Lung microvascular endothelial cell (primary cell): ENCODE measurements around the gene NKD2. TPM values are rescaled to one million over a fixed set of nuclear protein-coding genes. Genes with fewer than 3 reads are reported as not detected.

Experiments
- DNase-seq, 2 donors: peaks; one replicate each; pipeline versions ENCODE4 v3.0.0 to v3.0.0-alpha.2; 2010; ENCODE audit warnings: low read depth in 2 of 2
- total RNA-seq: library from RNA; depleted of rRNA; stranded (reverse); fragments of >200 nt; gene quantifications from 2 replicates; pipeline ENCODE4 v1.2.1, GENCODE V29; 2014

Gene NKD2
- total RNA-seq, 1 donor from 2014 or later, result 0.79 TPM

DNA sequence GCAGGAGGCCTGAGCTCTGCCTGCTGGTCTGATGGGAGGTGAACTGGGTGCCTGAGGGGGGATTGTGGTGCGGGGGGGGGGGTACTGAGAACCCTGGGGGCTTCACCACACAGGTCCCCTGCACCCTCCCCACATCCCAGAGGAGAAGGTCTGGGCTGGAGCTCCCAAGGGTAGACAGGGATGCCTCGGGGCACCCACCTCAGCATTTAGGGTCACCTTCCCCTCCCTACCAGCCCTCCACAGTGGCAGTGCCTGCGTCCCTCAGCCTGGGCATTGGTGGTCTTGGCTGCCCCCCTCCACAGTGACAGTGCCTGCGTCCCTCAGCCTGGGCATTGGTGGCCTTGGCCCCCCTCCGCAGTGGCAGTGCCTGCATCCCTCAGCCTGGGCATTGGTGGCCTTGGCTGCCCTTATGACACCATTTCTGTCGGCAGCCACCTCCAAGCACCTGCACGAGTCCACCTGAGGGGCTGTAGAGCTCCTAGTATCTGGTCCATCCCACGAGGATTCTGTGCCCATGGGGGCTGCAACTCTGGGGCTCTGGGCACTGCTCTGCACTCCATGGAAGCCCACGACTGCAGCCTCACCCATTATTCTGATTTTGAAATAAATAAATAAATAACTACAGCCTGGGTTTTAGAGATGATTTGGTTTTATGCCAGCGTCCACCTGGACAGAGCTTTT lies 21.5 kb downstream of the NKD2 start:
- no peak for DNase-seq

DNA sequence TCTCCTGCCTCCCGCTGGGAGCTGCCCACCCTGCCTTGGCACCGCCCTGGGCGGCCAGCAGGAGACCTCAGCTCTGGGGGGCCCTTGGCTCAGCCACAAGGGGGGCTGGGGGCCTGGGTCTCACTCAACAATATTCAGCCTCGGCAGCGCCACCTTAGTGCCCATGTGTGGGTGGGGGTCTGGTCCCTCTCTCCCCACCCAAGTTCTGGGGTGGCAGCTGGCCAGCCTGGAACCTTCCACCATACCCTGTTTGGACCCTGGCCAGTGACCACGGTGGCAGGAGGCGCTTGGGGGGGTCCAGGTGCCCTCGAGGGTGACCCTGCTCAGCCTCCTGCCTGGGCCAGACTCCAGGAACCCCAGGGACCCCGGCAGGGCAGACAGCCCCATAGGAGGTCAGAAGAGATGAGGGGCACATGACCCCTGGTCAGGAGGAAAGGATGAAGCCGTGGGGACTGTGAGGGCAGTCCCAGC lies 22.2 kb downstream of the NKD2 start:
- DNase-seq, result no peak

DNA sequence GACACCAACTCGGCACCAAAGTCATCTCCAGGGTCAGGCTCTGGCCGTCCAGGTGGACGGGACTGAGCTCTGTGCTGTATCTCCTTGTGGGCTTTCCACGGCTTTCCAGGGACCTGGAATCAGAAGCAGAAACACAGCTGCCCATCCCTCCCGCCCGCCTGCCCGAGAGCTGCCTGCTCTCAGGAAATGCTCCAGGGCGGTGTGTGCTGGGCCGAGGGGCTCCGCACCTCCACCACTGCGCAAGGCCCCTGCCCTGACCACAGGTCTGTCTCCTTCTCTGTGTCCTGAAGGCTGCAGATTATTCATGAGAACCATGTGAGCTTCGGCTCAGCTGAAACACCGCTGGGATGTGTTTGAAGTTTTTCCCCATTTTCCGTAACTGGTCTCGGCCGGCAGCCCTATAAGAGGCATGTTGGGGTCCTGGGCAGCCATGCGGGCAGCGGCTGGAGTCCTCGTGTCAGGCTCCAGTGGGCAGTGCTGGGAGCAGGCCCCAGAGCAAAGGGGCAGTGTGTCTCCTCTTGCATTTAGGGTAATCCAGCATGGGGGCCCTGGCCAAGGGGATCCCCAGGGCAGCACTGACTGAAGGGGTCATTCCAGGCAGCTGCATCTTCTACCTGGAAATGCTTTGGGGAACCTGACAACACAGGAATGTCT lies 22.8 kb downstream of the NKD2 start:
- DNase-seq, result no peak

DNA sequence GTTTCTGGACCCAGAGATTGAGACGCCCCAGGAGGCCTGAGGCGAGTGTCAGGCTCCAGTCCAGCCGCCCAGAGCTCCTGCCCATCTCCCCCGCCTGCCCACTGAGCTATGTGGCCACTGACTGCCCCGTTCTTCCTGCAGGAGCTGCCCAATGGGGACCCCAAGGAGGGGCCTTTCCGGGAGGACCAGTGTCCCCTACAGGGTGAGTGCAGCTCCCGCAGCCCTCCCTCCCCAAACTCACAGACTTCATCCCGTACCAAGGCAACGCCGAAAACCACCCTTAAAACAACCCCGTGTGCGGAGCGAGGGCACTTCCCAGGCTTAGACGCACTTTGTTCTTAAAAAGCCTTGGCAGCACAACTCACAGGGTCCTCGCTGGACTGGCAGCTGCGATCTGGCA lies 23.4 kb downstream of the NKD2 start:
- no peak for DNase-seq

DNA sequence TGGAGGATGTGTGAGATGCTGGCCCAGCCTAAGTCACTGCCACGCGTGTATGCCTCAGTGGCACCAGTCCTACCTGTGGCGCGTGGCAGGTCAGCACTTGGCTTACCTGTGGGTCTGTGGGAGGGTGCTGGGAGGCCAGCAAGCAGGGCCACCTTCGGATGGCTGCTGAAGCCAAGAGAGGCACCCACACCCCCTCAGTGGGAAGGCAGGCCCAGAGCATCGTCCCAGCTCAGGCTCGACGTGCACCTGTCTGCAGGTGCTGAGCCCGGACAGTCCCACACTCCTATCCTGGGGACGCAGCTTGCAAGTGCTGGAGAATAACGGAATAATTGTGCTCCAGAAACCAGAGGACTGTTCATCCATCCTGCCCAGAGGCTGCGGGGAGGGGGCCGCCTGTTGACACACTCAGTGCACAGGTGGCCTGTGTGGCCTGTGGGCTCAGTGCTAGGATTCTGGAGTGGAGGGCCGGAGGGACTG lies 24.0 kb downstream of the NKD2 start:
- no peak for DNase-seq

DNA sequence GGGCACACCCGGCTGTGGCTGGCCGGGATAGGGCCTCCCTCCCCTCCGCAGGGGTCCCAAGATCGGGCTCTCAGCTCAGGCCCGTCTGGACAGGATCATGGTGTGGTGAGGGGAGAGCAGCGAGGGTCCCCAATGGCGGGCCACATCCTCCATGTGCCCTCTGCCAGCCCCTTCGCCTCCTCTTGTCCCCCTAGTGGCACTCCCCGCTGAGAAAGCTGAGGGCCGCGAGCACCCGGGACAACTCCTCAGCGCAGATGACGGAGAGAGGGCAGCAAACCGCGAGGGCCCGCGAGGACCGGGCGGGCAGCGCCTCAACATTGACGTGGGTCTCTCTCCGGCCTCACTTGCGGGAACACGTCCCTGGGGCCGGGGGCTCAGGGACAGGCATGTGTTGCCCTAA lies 24.6 kb downstream of the NKD2 start:
- DNase-seq, result no peak

DNA sequence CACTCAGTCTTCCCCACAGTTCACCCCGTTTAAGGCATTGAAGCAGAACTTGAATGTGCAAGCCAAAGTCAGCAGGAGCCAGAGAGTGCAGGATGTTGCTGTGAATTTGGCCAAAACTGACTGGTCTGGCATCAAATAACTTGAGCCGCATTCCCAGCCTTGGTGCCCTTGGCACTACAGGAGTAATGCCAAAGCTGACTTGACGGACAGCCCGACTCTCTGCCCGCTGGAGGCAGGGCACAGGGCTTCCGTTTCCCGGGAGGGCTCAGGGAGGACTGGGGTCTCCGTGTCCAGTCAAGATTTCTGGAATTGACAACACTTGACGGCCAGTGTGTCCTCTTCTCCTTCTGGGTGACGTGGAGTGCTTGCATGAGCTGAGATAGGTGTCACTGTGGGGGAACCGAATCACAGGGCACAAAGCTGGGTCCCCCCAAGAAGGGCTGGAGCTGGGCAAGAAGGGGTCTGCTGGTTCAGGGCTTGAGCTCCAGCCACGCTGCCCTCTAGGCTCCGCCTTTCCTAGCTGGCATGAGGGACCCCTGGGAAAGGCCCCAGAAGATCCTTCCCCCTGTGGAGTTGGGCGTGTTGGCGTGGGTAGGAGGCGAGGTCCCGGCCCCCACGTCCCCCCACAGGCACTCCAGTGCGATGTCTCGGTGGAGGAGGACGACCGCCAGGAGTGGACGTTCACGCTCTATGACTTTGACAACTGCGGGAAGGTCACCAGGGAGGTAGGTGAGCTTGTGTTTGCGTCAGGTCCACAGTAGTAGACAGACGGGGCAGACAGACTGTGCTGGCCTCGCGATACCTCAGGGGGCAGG lies 25.2 kb downstream of the NKD2 start:
- no peak for DNase-seq

DNA sequence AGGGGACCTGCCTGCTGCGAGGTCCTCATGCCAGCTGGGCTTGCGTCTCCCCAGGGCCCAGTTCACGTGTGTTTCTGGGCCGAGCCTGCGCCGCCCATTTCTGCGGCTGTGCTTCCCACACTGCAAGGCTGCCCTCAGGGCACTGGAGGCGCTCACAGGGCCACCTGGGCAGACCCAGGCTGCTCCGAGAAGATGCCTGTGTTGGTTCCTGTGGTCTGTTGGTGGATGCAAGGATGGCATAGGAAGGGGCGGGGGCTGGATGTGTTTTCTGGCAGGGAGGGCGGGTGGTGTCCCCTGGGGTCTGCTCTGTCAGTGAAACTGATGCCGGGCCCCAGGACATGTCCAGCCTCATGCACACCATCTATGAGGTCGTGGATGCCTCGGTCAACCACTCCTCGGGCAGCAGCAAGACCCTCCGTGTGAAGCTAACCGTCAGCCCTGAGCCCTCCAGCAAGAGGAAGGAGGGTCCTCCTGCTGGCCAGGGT lies 25.9 kb downstream of the NKD2 start:
- no peak for DNase-seq

DNA sequence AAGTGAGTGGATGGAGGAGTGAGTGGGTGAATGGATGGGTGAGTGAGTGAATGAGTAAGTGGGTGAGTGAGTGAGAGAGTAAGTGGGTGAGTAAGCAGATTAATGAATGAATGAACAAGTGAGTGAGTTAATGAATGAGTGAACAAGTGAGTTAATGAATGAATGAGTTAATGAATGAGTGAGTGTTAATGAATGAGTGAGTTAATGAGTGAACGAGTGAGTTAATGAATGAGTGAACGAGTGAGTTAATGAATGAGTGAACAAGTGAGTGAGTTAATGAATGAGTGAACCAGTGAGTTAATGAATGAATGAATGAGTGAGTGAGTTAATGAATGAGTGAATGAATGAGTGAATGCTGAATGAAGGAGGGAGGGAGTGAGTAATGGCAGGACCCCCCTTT lies 26.4 kb downstream of the NKD2 start:
- DNase-seq, result no peak

DNA sequence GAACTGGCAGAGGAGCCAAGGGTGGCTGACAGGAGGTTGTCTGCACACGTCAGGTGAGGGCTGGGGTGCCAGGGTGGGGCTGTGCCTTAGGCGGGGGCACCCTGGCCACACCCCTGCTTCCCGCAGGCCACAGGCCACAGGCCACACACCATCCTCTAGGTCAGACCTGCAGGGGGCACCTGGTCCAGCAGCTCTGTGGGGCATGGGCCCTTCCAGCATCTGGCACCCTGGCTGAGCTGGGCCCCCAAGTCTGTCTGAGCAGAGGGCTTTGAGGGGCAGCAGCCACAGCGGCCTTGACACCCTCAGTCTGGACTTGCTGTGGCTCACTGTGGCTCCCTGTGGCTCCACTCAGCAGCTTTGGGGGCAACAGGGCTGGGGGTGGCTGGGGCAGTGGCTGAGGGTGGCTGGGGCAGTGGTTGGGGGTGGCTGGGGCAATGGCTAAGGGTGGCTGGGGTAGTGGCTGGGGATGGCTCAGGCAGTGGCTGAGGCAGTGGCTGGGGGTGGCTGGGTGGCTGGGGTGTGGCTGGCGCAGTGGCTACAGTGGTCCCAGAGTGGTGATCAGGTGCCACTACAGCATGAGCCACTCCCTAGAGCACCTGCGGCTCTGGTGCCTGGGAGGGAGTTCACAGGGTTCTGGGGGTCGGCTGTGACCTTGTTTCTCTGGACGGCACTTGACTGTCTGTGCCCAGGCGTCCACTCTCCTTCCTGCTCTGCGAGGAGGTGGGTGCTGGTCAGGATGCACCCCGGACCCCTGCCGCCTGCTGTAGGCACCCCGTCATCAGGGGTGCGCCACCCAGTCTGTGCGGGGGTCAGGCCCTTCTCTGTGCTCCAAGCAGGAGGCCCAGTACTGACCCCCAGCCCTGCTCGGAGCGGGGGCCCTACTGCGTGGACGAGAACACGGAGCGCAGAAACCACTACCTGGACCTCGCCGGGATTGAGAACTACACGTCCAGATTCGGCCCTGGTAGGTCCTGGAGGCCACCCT lies 27.1 kb downstream of the NKD2 start:
- no peak for DNase-seq

DNA sequence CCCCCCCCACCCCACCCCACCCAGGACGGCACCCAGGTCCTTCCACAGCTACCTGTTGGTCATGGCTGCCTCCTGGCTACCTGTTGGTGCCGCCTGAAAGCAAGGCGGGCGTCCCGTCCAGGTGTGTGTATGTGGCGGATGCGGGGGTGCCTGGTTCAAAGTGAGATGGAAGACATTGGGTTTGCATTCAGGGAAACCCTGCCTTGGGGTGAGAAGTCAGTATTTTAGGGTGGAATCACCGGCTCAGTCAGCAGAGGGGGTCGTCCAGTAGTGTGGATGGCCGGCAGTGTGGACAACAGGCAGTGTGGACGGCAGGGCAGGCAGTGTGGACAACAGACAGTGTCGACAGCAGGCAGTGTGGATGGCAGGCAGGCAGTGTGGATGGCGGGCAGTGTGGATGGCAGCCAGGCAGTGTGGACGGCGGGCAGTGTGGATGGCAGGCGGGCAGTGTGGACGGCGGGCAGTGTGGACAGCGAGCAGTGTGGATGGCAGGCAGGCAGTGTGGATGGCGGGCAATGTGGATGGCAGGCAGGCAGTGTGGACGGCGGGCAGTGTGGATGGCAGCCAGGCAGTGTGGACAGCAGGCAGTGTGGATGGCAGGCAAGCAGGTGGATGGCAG lies 28.0 kb downstream of the NKD2 start:
- no peak for DNase-seq

DNA sequence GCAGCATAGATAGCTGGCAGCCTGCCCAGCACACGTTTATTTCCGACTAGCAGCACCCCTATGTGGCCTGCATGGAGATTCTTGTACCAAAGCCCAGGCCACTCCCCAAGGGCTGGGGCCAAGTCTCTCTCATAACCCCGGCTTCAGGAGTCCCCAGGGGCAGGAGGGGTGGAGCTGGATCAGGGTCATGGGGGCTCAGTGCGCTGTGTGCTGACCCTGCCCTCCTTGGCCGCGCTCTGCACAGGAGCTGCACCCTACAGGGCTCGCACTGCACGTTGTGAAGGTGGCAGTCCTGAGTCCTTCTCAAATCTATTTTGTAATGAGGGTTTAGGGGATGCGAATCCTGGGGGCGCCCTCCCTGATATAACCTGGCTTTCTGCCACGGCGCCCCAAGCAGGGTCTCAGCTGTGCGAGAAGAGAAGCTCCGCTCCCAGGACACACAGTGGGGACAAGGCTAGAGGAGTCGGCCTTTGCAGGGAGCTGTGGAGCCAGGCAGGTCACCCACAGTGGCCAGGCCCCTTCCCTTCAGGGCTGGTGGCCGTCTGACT lies 28.6 kb downstream of the NKD2 start:
- no peak for DNase-seq

DNA sequence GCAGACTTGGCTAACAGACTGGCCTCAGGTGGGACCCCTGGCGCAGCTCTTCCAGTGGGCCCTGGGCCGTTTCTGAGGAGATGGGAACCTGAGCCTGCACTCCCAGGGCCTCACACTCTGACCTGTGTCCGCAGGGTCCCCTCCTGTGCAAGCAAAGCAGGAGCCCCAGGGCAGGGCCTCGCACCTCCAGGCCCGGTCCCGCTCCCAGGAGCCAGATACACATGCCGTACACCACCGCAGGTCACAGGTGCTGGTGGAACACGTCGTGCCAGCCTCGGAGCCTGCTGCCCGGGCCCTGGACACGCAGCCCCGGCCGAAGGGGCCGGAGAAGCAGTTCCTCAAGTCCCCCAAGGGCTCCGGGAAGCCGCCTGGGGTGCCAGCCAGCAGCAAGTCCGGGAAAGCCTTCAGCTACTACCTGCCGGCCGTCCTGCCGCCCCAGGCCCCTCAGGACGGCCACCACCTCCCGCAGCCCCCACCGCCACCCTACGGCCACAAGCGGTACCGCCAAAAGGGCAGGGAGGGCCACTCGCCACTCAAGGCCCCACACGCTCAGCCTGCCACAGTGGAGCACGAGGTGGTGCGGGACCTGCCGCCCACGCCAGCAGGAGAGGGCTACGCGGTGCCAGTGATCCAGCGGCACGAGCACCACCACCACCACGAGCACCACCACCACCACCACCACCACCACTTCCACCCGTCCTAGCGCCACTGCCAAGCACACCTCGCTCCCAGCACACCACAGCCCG lies 29.2 kb downstream of the NKD2 start:
- DNase-seq, result no peak

DNA sequence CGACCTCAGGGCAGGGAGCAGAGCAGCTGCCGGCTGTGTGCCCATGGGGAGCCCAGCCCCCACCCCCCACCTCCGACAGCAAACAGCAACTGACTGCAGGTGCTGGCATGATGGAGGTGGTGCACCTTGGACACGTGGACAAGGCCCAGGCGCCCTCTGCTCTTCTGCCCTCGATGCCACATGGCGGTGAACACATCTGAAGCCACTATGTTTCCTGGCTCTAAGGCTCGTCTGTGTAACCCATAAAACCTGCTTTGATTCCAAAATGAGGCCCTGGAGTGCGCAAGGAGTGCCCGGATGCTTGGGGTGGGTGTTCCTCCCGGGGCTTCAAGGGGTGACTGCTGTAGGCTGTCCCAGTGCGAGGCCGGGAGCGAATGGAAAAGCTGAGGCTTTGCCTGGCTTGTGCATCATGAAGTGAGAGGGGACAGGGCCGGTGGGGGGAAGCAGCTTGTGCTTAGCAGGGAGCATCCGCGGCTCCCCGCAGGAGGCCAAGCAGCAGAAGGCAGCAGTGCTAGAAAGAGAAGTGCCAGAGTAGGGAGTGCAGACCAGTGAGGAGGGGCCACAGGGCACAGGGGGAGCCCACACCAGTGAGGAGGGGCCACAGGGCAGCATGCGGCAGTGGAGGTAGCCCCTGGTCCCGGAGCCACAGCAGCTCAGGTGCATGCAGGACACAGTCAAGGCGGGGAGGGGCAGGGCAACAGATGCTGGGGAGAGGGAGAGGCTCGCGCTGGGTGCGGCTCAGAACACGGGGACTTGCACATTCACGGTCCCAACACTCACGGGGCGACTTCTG lies 30.0 kb downstream of the NKD2 start:
- DNase-seq, result no peak

DNA sequence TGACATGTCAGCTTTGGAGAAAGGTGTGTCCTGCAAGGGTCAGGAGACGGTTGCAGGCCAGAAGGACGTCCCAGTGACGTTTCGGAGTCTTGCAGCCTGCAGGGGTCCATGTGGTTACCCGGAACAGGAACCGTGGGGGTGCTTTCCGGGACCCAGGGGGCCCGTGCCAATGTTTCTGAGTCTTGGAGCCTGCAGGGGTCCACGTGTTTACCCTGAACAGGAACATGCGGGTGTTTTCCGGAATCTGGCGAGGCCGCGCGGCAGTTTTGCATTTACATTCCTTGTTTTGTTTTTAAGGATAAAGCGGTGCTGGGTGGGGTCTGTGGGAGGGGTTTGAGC lies 30.6 kb downstream of the NKD2 start:
- no peak for DNase-seq

DNA sequence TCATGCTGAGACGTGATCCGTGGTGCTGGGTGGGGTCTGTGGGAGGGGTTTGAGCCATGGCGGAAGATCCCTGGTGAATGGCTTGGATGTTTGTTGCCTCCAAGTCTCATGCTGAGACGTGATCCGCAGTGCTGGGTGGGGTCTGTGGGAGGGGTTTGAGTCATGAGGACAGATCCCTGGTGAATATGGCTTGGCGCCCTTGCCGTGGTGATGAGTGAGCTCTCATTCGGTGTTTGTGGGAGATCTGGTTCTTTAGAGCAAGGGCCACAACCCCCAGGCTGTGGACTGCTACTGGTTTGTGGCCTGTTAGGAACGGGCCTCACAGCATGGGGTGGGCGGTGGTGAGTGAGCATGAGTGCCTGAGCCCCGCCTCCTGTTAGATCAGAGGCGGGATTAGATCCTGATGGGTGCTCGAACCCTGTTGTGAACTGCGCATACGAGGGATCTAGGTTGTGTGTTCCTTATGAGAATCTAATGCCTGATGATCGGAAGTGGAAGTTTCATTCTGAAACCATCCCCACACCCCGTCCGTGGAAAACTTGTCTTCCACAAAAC lies 31.2 kb downstream of the NKD2 start:
- DNase-seq, result no peak

DNA sequence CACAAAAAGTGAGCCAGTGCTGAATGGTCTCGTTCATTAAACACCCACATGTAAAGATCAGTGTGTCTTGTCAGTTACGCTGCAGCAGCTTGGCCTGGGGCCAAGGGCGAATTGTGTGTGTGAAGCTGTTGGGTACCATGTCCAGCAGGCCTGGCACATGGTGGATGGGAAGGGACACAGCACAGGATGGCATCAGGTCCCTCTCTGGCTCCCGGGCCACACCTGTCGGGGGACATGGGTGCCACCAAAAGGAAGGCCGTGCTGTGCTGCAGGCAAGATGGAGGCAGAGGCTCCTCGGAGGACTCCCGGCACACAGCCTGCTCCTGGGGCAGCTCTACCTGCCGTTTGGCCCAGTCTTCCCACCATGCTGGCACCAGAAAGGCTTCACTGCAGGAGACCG lies 32.0 kb downstream of the NKD2 start:
- DNase-seq, result no peak
